Spleen (tissue), 11 donors: Measurements from ENCODE around the gene KCNK17. TPM values are rescaled to one million over a fixed set of nuclear protein-coding genes. Genes with fewer than 3 reads are reported as not detected.

Experiments
- DNase-seq: peaks from one replicate; pipeline ENCODE4 v3.0.0-alpha.2; 2020
- H3K27ac ChIP-seq, 8 donors: fragments of 200-600 bp; sonication (generic) in 7 of 8; 1 replicate in 4 of 8; 2 replicates in 4 of 8; pipeline versions ENCODE4 v1.5.0 to v1.8.0; 2016 to 2021; ENCODE audit warnings: inconsistent platforms in 4 of 8, mild to moderate bottlenecking in 4 of 8, moderate library complexity in 1 of 8
- H3K27me3 ChIP-seq, 7 donors: fragments of 200-600 bp; sonication (generic) in 6 of 7; replicated peaks in 1 of 7; 1 replicate in 4 of 7; 2 replicates in 3 of 7; pipeline versions ENCODE4 v1.5.0 to v1.8.0; 2016 to 2021; ENCODE audit warnings: inconsistent platforms in 3 of 7, mild to moderate bottlenecking in 1 of 7
- H3K36me3 ChIP-seq, 6 donors: fragments of 200-600 bp; sonication (generic) in 5 of 6; 1 replicate in 4 of 6; 2 replicates in 2 of 6; pipeline versions ENCODE4 v1.5.0 to v1.8.0; 2016 to 2021; ENCODE audit warnings: inconsistent platforms in 2 of 6
- H3K4me1 ChIP-seq, 6 donors: fragments of 200-600 bp; sonication (generic) in 5 of 6; 1 replicate in 3 of 6; 2 replicates in 3 of 6; pipeline versions ENCODE4 v1.5.0 to v1.8.0; 2016 to 2021; ENCODE audit warnings: inconsistent platforms in 3 of 6
- H3K4me3 ChIP-seq, 8 donors: fragments of 200-600 bp; sonication (generic) in 7 of 8; 1 replicate in 4 of 8; 2 replicates in 4 of 8; pipeline versions ENCODE4 v1.5.0 to v1.8.0; 2016 to 2021; ENCODE audit warnings: inconsistent platforms in 4 of 8, mild to moderate bottlenecking in 4 of 8, moderate library complexity in 2 of 8
- H3K9me3 ChIP-seq, 8 donors: fragments of 200-600 bp; sonication (generic) in 7 of 8; 1 replicate in 4 of 8; 2 replicates in 4 of 8; pipeline versions ENCODE4 v1.5.0 to v1.8.0; 2016 to 2021; ENCODE audit warnings: inconsistent platforms in 4 of 8
- POLR2A ChIP-seq, 3 donors: fragments of 450-650 bp; IDR thresholded peaks; one replicate each; pipeline ENCODE4 v1.5.1; 2017; ENCODE audit warnings: antibody characterized with exemption in 3 of 3, mild to moderate bottlenecking in 1 of 3
- POLR2AphosphoS5 ChIP-seq, 3 donors: sonication (generic); formaldehyde crosslinking; IDR thresholded peaks; one replicate each; pipeline ENCODE4 v1.5.1; 2017; ENCODE audit warnings: antibody characterized with exemption in 3 of 3
- WGBS, 5 donors: extraction: QIAGEN DNeasy Blood & Tissue Kit in 3 of 5; methylation state at CpG; one replicate each; pipeline versions ENCODE4 v1.1.5 to v1.1.7; 2013 to 2018; 5-methylcytosine and 5-hydroxymethylcytosine counted together
- intact Hi-C: fragments of 100-400 bp; cut with DNase I; formaldehyde crosslinking; loops from one replicate; pipeline ENCODE4 v1.15.0; 2023; ENCODE audit warnings: low total_unique reads
- polyA plus RNA-seq, 3 donors: library from polyadenylated mRNA; stranded (reverse); fragments of 200-250 nt; gene quantifications; one replicate each; pipeline ENCODE4 v1.2.1, GENCODE V29; 2013
- total RNA-seq, 7 donors: library from RNA; depleted of rRNA in 3 of 7; stranded (reverse); fragments of >200 nt in 3 of 7; fragmentation: NEBNext Ultra II Directional in 4 of 7; extraction: Animal tissue kit (Norgen Biotek cat#: 25700) in 4 of 7; gene quantifications; one replicate each; pipeline versions ENCODE4 v1.1.0 to v1.2.1, GENCODE V29; 2016 to 2021
- TF ChIP-seq, protein P1 (sequence below), 11 experiments: fragments of 200-600 bp in 7 of 11; fragments of 450-650 bp in 4 of 11; sonication (generic) in 4 of 11; IDR thresholded peaks in 8 of 11; conservative IDR thresholded peaks in 3 of 11; 1 replicate in 7 of 11; 2 replicates in 4 of 11; pipeline versions ENCODE4 v1.4.0 to v1.8.0; 2016 to 2021; ENCODE audit warnings: antibody characterized with exemption in 11 of 11, inconsistent platforms in 4 of 11, mild to moderate bottlenecking in 1 of 11
- donor health status: healthy with polysubstance abuse.
- donor health status: DM: no; HTN: no; CAD: no; lungs with moderate emphysema.
- donor health status: DM: no; HTN: no; CAD: no.
- donor health status: Bipolar disorder and iron deficiency.
- donor health status: healthy.
- donor health status: DM: no; HTN: no; CAD: no.
- donor health status: DM: yes; HTN: yes; CAD: no.

KCNK17 gene
- total and polyA plus RNA-seq, 10 donors = 0.16 to 0.98 (median 0.46) TPM; not detected in 2

DNA sequence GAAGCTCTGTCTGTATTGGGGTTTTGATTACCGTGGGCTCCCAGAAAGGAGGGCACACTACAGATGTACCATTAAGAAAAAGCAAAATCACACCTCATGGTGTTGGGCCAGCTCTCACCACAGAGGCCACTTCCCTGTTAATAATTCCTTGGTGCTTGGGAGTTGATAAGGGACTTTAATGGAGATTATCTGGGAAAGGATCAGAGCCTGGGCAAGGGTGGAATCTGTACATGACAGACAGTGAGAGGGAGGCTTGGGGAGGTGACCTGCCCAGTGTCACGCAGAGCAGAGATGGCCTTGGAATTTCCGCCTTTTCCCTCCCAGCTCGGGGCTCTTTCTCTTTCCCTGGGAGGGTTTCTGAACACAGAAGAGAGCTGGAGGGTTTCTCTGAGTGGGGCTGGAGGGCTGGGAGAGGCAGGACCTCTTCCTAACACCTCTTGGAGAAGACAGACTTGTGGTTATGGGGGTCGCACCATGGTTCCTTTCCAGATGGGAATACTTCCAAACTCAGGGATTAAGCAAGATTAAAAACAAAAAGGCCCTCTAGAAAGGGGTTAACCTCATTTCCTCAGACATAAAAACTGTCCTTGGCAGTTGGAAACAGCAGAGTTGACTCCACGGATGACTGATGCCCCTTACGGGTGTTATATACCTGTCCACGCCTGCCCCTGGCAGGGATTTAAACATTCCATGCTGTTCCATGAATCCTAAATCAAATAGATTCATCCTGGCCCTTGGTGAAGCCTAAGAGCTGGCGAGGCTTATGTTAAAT, 25.1 kb upstream of the KCNK17 start:
- Histone ChIP-seq H3K27ac (peak overlapping the region in 7 of 8 donors; percentile 1 to 61 (median 40)), H3K36me3 (no peaks in the 10 kb centered on the region), H3K4me3 (no peak overlapping the region), H3K9me3 (no peaks in the 10 kb centered on the region), H3K4me1 (peaks cover 23 to 78% (median 48%) of the 10 kb centered on the region in 6 donors), H3K27me3 (peaks cover 0 to 19% (median 0%) of the 10 kb centered on the region in 7 donors)
- intact Hi-C loops = no loop called here
- DNase-seq = no peak
- WGBS, 5 donors = 39 to 53% (median 46%) methylated on average over 9 of the region's 9 CpGs
- TF ChIP-seq POLR2AphosphoS5 (IDR thresholded peaks at IDR 0.05) (no peak), POLR2A (IDR thresholded peaks at IDR 0.05) (no peak)
- TF ChIP-seq, protein P1, sequence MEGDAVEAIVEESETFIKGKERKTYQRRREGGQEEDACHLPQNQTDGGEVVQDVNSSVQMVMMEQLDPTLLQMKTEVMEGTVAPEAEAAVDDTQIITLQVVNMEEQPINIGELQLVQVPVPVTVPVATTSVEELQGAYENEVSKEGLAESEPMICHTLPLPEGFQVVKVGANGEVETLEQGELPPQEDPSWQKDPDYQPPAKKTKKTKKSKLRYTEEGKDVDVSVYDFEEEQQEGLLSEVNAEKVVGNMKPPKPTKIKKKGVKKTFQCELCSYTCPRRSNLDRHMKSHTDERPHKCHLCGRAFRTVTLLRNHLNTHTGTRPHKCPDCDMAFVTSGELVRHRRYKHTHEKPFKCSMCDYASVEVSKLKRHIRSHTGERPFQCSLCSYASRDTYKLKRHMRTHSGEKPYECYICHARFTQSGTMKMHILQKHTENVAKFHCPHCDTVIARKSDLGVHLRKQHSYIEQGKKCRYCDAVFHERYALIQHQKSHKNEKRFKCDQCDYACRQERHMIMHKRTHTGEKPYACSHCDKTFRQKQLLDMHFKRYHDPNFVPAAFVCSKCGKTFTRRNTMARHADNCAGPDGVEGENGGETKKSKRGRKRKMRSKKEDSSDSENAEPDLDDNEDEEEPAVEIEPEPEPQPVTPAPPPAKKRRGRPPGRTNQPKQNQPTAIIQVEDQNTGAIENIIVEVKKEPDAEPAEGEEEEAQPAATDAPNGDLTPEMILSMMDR (IDR thresholded peaks at IDR 0.05 in 8 of 11, conservative IDR thresholded peaks at IDR 0.05 in 3 of 11) = no peak

DNA sequence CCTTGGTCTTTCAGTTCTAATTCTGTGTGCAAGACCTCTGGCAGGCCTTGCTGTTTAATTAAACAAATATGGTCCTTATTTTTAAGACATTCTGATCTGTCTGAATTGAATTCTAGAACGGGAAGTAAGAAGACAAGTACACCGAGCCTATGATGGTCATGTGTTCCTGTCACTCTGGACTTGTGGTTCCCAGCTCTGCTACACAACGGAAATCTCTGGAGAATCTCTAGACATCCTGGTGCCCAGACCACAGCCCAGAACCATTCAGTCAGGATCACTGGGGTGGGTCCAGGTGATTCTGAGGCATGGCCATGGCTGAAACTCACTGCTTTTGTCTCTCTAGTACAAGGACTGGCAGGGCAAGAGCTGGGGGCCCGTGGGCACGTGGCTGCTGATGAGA, 24.2 kb upstream of the KCNK17 start:
- no peak overlapping the region for H3K27ac ChIP-seq

DNA sequence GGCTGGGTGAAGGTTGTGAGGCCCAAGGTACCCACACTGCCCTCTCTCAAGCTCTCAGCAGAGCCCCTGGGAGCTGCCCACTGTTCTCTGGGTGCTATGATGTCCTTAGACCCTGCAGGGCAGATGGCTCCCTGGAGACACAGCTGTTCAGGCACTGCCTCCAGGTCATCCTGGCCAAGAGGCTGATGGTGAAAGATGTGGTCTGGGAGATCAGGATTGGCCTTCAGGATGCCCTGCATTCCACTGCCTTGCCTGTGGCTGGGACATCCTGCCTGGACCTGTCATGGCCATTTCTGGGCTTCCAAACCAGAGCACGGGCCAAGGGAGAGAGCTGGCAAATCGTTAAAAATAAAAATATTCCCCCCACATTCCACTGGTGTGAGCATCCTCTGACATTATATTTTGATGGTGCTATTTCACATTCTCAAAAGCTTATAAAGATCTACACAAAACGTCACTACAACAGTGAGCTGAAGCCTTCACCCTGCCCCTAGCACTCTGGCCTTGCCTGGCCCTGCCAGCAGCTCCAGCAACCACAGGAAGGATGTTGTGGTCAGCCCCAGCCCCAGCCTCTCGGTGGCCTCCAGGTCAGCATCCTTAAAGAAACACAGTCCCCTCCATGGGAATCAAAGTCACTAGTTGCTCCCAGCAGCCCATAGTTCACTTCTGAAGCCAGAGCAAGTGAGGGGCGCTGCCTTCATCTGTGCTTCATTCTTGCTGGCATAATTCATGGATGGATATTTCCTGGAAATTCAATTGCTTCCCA, 21.7 kb upstream of the KCNK17 start:
- Histone ChIP-seq H3K27me3 (peaks cover 0 to 31% (median 0%) of the 10 kb centered on the region in 7 donors), H3K27ac (no peak overlapping the region), H3K4me3 (no peak overlapping the region), H3K36me3 (no peaks in the 10 kb centered on the region), H3K9me3 (no peaks in the 10 kb centered on the region), H3K4me1 (peaks cover 18 to 51% (median 36%) of the 10 kb centered on the region in 6 donors)
- intact Hi-C loops = no loop called here
- TF ChIP-seq POLR2A (IDR thresholded peaks at IDR 0.05) = no peak
- TF ChIP-seq POLR2AphosphoS5 (IDR thresholded peaks at IDR 0.05) = peak in 2 of 3 donors; percentile 18 to 29
- TF ChIP-seq, protein P1 (IDR thresholded peaks at IDR 0.05 in 8 of 11, conservative IDR thresholded peaks at IDR 0.05 in 3 of 11) = no peak
- 7 to 14% (median 8%) methylated on average over 4 to 5 of the region's 5 CpGs for WGBS, 5 donors
- DNase-seq = no peak

More for the DNA sequence above, 24.2 kb upstream of the KCNK17 start:
- no peaks in the 10 kb centered on the region for H3K36me3 ChIP-seq
- H3K27me3 ChIP-seq = peaks cover 0 to 27% (median 0%) of the 10 kb centered on the region in 7 donors
- H3K9me3 ChIP-seq = no peaks in the 10 kb centered on the region
- intact Hi-C loops = no loop called here
- H3K4me1 ChIP-seq = peaks cover 23 to 76% (median 44%) of the 10 kb centered on the region in 6 donors
- no peak for DNase-seq
- 29 to 54% (median 40%) methylated on average over 5 of the region's 5 CpGs for WGBS, 5 donors
- H3K4me3 ChIP-seq = no peak overlapping the region
- TF ChIP-seq POLR2AphosphoS5 (IDR thresholded peaks at IDR 0.05) (no peak), POLR2A (IDR thresholded peaks at IDR 0.05) (no peak)
- TF ChIP-seq, protein P1 (IDR thresholded peaks at IDR 0.05 in 8 of 11, conservative IDR thresholded peaks at IDR 0.05 in 3 of 11) = no peak
